HG03039 (cell line): ENCODE results near the gene CEP95.
"Not testable (repeated sequence)": the region's sequence is repeated elsewhere in the genome, so short reads cannot be mapped to it uniquely, and the experiment has no call there.

Experiments used
- ATAC-seq: cut with Tn5 transposase; IDR thresholded peaks from one replicate; pipeline ENCODE4 v1.9.1; 2021; ENCODE audit warnings: mild to moderate bottlenecking, moderate library complexity; ENCODE audit not compliant: unreplicated experiment

CEP95 gene

GRCh38 chr17:64494121-64494520 is 12.7 kb upstream of the CEP95 start:
- ATAC-seq, result no peak

- not testable (repeated sequence) for ATAC-seq
These were observed 11.5 kb upstream of the CEP95 start for GRCh38 chr17:64495300-64495699.

- no peak for ATAC-seq
These were observed 10.4 kb upstream of the CEP95 start for GRCh38 chr17:64496348-64496785.

- ATAC-seq, result peak; percentile 85
These were observed 9.8 kb upstream of the CEP95 start, which contains the start of gene POLG2 for GRCh38 chr17:64496786-64497564. TSS of gene POLG2 (minus strand) at chr17:64497054. CDS start at chr17:64496968, 86 bp downstream.

- no peak for ATAC-seq
These were observed 9.2 kb upstream of the CEP95 start for GRCh38 chr17:64497565-64498035.

- no peak for ATAC-seq
These were observed 8.2 kb upstream of the CEP95 start for GRCh38 chr17:64498308-64499203.

GRCh38 chr17:64499805-64500486 is 6.8 kb upstream of the CEP95 start:
- ATAC-seq, result no peak

GRCh38 chr17:64500487-64500859 is 6.3 kb upstream of the CEP95 start:
- no peak for ATAC-seq

GRCh38 chr17:64500862-64501765 is 5.7 kb upstream of the CEP95 start:
- no peak for ATAC-seq

GRCh38 chr17:64502021-64502420 is 4.8 kb upstream of the CEP95 start:
- no peak for ATAC-seq

- no peak for ATAC-seq
These were observed 4.0 kb upstream of the CEP95 start for GRCh38 chr17:64502809-64503208.

GRCh38 chr17:64503341-64503740 is 3.4 kb upstream of the CEP95 start:
- no peak for ATAC-seq

GRCh38 chr17:64503821-64504768 is 2.7 kb upstream of the CEP95 start:
- no peak for ATAC-seq

GRCh38 chr17:64504769-64505339 is 1.9 kb upstream of the CEP95 start:
- ATAC-seq, result no peak

- ATAC-seq, result no peak
These were observed 1.2 kb upstream of the CEP95 start for GRCh38 chr17:64505340-64506200.

- ATAC-seq, result peak; percentile 50
These were observed 589 bp upstream of the CEP95 start, which contains the start of gene DDX5 for GRCh38 chr17:64506201-64506575. TSS of gene DDX5 (minus strand) at chr17:64506289. CDS start at chr17:64506119, 170 bp downstream.

GRCh38 chr17:64507413-64507782 is 621 bp downstream of the CEP95 start:
- peak; percentile 4 for ATAC-seq

- no peak for ATAC-seq
These were observed 1.9 kb downstream of the CEP95 start for GRCh38 chr17:64508683-64509082.
